ENCODE results near the gene UBTD1. TPM values are rescaled to one million over a fixed set of nuclear protein-coding genes. Genes with fewer than 3 reads are reported as not detected.
"Not testable (repeated sequence)": the region's sequence is repeated elsewhere in the genome, so short reads cannot be mapped to it uniquely, and the experiment has no call there.

Gene UBTD1
- polyA plus RNA-seq, 1 donor from 2014 or later: 3.3 TPM

DNA sequence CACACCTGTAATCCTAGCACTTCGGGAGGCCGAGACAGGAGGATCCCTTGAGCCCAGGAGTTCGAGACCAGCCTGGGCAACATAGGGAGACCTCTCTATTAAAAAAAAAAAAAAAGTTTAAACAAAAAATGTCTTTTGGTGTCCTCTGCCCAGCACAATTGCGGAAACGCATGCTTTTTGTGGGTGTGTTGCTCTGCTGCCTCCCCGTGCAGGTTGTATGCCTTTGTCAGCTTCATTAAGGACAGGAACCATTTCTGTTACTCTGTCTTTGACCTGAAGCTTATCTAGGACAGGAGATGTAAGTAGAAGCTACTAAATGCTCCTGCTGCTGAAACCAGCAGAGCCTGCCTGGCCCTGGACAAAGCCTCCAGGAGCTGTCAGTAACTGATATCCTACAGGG is 52.5 kb downstream of the UBTD1 start:
- Histone ChIP-seq H2AFZ (ENCODE audit: low read depth, low read length) (no peak overlapping the region), H3K27ac (ENCODE audit: low read length) (no peak overlapping the region), H4K20me1 (ENCODE audit: insufficient read depth) (no peaks in the 10 kb centered on the region), H3K9me2 (ENCODE audit: insufficient read depth, low read length) (no peaks in the 10 kb centered on the region), H3K9me3 (ENCODE audit: low read length) (no peaks in the 10 kb centered on the region), H3K36me3 (ENCODE audit: insufficient read depth, low read length) (no peaks in the 10 kb centered on the region), H3K27me3 (ENCODE audit: insufficient read depth, low read depth, low read length) (no peaks in the 10 kb centered on the region), H3K4me2 (ENCODE audit: low read length) (no peak overlapping the region), H3F3A (ENCODE audit: insufficient read depth, low read length, poor library complexity, severe bottlenecking) (no peaks in the 10 kb centered on the region), H3K9ac (ENCODE audit: low read length) (no peak overlapping the region), H3K79me2 (replicated peaks; ENCODE audit: insufficient read depth, low read length) (no peaks in the 10 kb centered on the region), H3K4me3 (ENCODE audit: low read length) (no peak overlapping the region)
- TF ChIP-seq POLR2AphosphoS5 (IDR thresholded peaks at IDR 0.05) (no peak), SMC3 (conservative IDR thresholded peaks at IDR 0.05; ENCODE audit: poor library complexity) (no peak), MXI1 (conservative IDR thresholded peaks at IDR 0.05; ENCODE audit: poor library complexity, severe bottlenecking) (no peak), EZH2 (IDR thresholded peaks at IDR 0.05; ENCODE audit: borderline replicate concordance, insufficient read depth, low read length, poor library complexity, severe bottlenecking) (no peak), RAD21 (conservative IDR thresholded peaks at IDR 0.05) (no peak), TAF1 (IDR thresholded peaks at IDR 0.05; ENCODE audit: low read depth) (no peak), EP300 (conservative IDR thresholded peaks at IDR 0.05; ENCODE audit: poor library complexity, severe bottlenecking) (no peak)
- TF ChIP-seq, protein P1, sequence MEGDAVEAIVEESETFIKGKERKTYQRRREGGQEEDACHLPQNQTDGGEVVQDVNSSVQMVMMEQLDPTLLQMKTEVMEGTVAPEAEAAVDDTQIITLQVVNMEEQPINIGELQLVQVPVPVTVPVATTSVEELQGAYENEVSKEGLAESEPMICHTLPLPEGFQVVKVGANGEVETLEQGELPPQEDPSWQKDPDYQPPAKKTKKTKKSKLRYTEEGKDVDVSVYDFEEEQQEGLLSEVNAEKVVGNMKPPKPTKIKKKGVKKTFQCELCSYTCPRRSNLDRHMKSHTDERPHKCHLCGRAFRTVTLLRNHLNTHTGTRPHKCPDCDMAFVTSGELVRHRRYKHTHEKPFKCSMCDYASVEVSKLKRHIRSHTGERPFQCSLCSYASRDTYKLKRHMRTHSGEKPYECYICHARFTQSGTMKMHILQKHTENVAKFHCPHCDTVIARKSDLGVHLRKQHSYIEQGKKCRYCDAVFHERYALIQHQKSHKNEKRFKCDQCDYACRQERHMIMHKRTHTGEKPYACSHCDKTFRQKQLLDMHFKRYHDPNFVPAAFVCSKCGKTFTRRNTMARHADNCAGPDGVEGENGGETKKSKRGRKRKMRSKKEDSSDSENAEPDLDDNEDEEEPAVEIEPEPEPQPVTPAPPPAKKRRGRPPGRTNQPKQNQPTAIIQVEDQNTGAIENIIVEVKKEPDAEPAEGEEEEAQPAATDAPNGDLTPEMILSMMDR (IDR thresholded peaks at IDR 0.05; ENCODE audit: poor library complexity, severe bottlenecking): no peak
- TF ChIP-seq, protein P2, sequence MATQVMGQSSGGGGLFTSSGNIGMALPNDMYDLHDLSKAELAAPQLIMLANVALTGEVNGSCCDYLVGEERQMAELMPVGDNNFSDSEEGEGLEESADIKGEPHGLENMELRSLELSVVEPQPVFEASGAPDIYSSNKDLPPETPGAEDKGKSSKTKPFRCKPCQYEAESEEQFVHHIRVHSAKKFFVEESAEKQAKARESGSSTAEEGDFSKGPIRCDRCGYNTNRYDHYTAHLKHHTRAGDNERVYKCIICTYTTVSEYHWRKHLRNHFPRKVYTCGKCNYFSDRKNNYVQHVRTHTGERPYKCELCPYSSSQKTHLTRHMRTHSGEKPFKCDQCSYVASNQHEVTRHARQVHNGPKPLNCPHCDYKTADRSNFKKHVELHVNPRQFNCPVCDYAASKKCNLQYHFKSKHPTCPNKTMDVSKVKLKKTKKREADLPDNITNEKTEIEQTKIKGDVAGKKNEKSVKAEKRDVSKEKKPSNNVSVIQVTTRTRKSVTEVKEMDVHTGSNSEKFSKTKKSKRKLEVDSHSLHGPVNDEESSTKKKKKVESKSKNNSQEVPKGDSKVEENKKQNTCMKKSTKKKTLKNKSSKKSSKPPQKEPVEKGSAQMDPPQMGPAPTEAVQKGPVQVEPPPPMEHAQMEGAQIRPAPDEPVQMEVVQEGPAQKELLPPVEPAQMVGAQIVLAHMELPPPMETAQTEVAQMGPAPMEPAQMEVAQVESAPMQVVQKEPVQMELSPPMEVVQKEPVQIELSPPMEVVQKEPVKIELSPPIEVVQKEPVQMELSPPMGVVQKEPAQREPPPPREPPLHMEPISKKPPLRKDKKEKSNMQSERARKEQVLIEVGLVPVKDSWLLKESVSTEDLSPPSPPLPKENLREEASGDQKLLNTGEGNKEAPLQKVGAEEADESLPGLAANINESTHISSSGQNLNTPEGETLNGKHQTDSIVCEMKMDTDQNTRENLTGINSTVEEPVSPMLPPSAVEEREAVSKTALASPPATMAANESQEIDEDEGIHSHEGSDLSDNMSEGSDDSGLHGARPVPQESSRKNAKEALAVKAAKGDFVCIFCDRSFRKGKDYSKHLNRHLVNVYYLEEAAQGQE (IDR thresholded peaks at IDR 0.05; ENCODE audit: borderline replicate concordance): no peak

DNA sequence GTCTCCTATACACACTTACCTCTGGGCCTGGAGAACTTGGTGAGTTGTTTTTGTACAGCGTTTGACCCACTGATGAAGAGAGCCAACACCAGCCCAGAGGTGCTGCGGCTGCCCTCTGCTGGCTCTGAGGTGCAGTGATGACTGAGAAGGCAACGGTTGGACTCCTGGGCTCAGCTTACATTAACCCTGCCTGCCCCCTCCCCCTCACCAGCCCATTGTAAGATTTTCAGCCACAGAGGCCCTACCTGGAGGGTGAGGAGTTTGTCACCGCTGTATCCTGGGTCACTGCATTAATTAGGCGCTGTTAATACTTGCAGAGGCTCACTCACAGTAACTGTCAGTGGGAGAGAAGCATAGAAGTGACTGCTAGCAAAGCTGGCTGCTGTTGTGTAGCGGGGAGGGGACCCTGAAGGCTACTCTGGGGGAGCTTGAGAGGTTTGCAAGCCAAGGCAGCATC is 54.9 kb downstream of the UBTD1 start:
- Histone ChIP-seq H3F3A (ENCODE audit: insufficient read depth, low read length, poor library complexity, severe bottlenecking) (no peaks in the 10 kb centered on the region), H3K9me3 (ENCODE audit: low read length) (no peaks in the 10 kb centered on the region), H3K27ac (ENCODE audit: low read length) (no peak overlapping the region), H3K79me2 (replicated peaks; ENCODE audit: insufficient read depth, low read length) (no peaks in the 10 kb centered on the region), H3K9me2 (ENCODE audit: insufficient read depth, low read length) (no peaks in the 10 kb centered on the region), H4K20me1 (ENCODE audit: insufficient read depth) (no peaks in the 10 kb centered on the region), H3K4me3 (ENCODE audit: low read length) (no peak overlapping the region), H3K4me2 (ENCODE audit: low read length) (no peak overlapping the region), H3K27me3 (ENCODE audit: insufficient read depth, low read depth, low read length) (no peaks in the 10 kb centered on the region), H2AFZ (ENCODE audit: low read depth, low read length) (no peak overlapping the region), H3K36me3 (ENCODE audit: insufficient read depth, low read length) (no peaks in the 10 kb centered on the region), H3K9ac (ENCODE audit: low read length) (no peak overlapping the region)
- no peak for TF ChIP-seq EP300 (conservative IDR thresholded peaks at IDR 0.05; ENCODE audit: poor library complexity, severe bottlenecking)
- no peak for TF ChIP-seq POLR2AphosphoS5 (IDR thresholded peaks at IDR 0.05)
- TF ChIP-seq, protein P2 (IDR thresholded peaks at IDR 0.05; ENCODE audit: borderline replicate concordance): no peak
- peak; percentile 89 for TF ChIP-seq SMC3 (conservative IDR thresholded peaks at IDR 0.05; ENCODE audit: poor library complexity)
- TF ChIP-seq TAF1 (IDR thresholded peaks at IDR 0.05; ENCODE audit: low read depth): no peak
- peak; percentile 79 for TF ChIP-seq RAD21 (conservative IDR thresholded peaks at IDR 0.05)
- no peak for TF ChIP-seq MXI1 (conservative IDR thresholded peaks at IDR 0.05; ENCODE audit: poor library complexity, severe bottlenecking)
- TF ChIP-seq, protein P1 (IDR thresholded peaks at IDR 0.05; ENCODE audit: poor library complexity, severe bottlenecking): peak; percentile 82

DNA sequence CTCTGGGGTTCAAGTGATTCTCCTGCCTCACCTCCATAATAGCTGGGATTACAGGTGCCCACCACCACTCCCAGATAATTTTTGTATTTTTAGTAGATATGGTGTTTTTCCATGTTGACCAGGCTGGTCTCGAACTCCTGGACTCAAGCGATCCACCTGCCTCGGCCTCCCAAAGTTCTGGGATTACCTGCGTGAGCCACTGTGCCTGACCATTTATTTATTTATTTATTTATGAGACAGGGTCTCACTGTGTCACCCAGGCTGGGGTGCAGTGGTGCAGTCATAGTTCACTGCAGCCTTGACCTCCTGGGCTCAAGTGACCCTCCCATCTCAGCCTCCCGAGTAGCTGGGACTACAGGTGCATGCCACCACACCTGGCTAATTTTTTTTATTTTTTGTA is 55.6 kb downstream of the UBTD1 start:
- H3F3A ChIP-seq (ENCODE audit: insufficient read depth, low read length, poor library complexity, severe bottlenecking); H3K9me3 ChIP-seq (ENCODE audit: low read length); H3K4me2 ChIP-seq (ENCODE audit: low read length); H3K36me3 ChIP-seq (ENCODE audit: insufficient read depth, low read length); H3K27ac ChIP-seq (ENCODE audit: low read length); H3K4me3 ChIP-seq (ENCODE audit: low read length); H3K9me2 ChIP-seq (ENCODE audit: insufficient read depth, low read length); H3K79me2 ChIP-seq (replicated peaks; ENCODE audit: insufficient read depth, low read length); H2AFZ ChIP-seq (ENCODE audit: low read depth, low read length); H4K20me1 ChIP-seq (ENCODE audit: insufficient read depth); H3K27me3 ChIP-seq (ENCODE audit: insufficient read depth, low read depth, low read length); H3K9ac ChIP-seq (ENCODE audit: low read length): not testable (repeated sequence)

Data from neural cell (in vitro differentiated cells).